Fibroblast of pulmonary artery (primary cell): Measurements from ENCODE around the gene ZNF746.

Experiments
- DNase-seq: peaks from one replicate; pipeline ENCODE4 v3.0.0-alpha.2; 2010; ENCODE audit warnings: low read depth
- H3K4me3 ChIP-seq: replicated peaks from 2 replicates; pipeline ENCODE4 v1.5.1; 2011; ENCODE audit warnings: low read depth, mild to moderate bottlenecking, control low read depth, low read length, moderate library complexity
- CTCF ChIP-seq: IDR thresholded peaks from 2 replicates; pipeline ENCODE4 v1.5.1; 2011; ENCODE audit warnings: mild to moderate bottlenecking, control low read depth, low read length, inconsistent platforms; ENCODE audit errors: missing control alignments

Gene ZNF746

GRCh38 chr7:149497467-149498261 lies at the start of gene ZNF746:
Gene ZNF746 (minus strand): TSS chr7:149497809. CDS start chr7:149497536, 273 bp downstream.
- TF ChIP-seq CTCF: peak; percentile 38
- peak within 1 kb of the TSS; percentile 74 for H3K4me3 ChIP-seq
- DNase-seq: peak; percentile 80

GRCh38 chr7:149547126-149547525 lies 49.5 kb upstream of the ZNF746 start:
- no peak for DNase-seq
- TF ChIP-seq CTCF: no peak

GRCh38 chr7:149546331-149546730 lies 48.7 kb upstream of the ZNF746 start:
- DNase-seq: no peak
- H3K4me3 ChIP-seq: no peak overlapping the region
- TF ChIP-seq CTCF: no peak

More at GRCh38 chr7:149547126-149547525, 49.5 kb upstream of the ZNF746 start:
- no peak overlapping the region for H3K4me3 ChIP-seq

GRCh38 chr7:149544028-149544427 lies 46.4 kb upstream of the ZNF746 start:
- TF ChIP-seq CTCF: no peak
- DNase-seq: no peak
- H3K4me3 ChIP-seq: no peak overlapping the region

- DNase-seq: no peak
- no peak overlapping the region for H3K4me3 ChIP-seq
- TF ChIP-seq CTCF: no peak
Measured at GRCh38 chr7:149532654-149533053, 35.0 kb upstream of the ZNF746 start.

- TF ChIP-seq CTCF: no peak
- DNase-seq: peak; percentile 11
- no peak overlapping the region for H3K4me3 ChIP-seq
Measured at GRCh38 chr7:149529136-149529718, 31.6 kb upstream of the ZNF746 start.
